ENCODE measurements around the gene DACH1. TPM values are rescaled to one million over a fixed set of nuclear protein-coding genes. Genes with fewer than 3 reads are reported as not detected.

The DACH1 gene
- total and polyA plus RNA-seq, 2 donors (not counting 3 experiments of a cell fraction or from before 2014, with no cell fraction given) = 8.6 to 28.3 TPM

GRCh38 chr13:71727042-71727441 is 140.0 kb downstream of the DACH1 start:
- no peak for DNase-seq (ENCODE audit: low read depth, low spot score)
- Histone ChIP-seq H3K4me1 (ENCODE audit: control insufficient read depth, extremely low read depth, insufficient read depth, low read length) (no peaks in the 10 kb centered on the region), H3K9me1 (replicated peaks; ENCODE audit: control insufficient read depth, extremely low read depth, insufficient read depth, low read length) (no peaks in the 10 kb centered on the region), H3K27me3 (ENCODE audit: control insufficient read depth in 2 of 2, insufficient read depth in 2 of 2, low read length in 2 of 2) (no peaks in the 10 kb centered on the region), H3K27ac (ENCODE audit: insufficient read depth, low read depth, low read length) (no peak overlapping the region), H3K4me2 (ENCODE audit: insufficient read depth, low read length) (no peak overlapping the region), H3K9me3 (replicated peaks; ENCODE audit: control insufficient read depth, insufficient read depth, low read length) (no peaks in the 10 kb centered on the region), H3K79me2 (ENCODE audit: control insufficient read depth, insufficient read depth, low read length) (no peaks in the 10 kb centered on the region), H3K36me3 (ENCODE audit: control insufficient read depth in 2 of 2, extremely low read depth in 1 of 2, insufficient read depth in 2 of 2, low read length in 2 of 2) (no peaks in the 10 kb centered on the region), H2AFZ (ENCODE audit: low read depth, low read length) (no peak overlapping the region), H3K9ac (replicated peaks; ENCODE audit: extremely low read depth, insufficient read depth, low read length) (no peak overlapping the region), H4K20me1 (replicated peaks; ENCODE audit: control insufficient read depth, extremely low read depth, insufficient read depth, low read length) (no peaks in the 10 kb centered on the region), H3K4me3 (replicated peaks in 1 of 3; ENCODE audit: insufficient read depth in 1 of 3, low read depth in 1 of 3, low read length in 3 of 3) (no peak overlapping the region)
- FAIRE-seq = no peak
- CTCF ChIA-PET = no interaction called here
- dilution Hi-C loops (cut with MboI; ENCODE audit: extremely low pct_ligation_motif_present, low sequenced_read_pairs) = no loop called here
- POLR2A ChIA-PET = no interaction called here
- no TSS peak for BruUV-seq (replicated peaks)
- intact Hi-C loops (cut with micrococcal nuclease) = no loop called here
- no peak for TF ChIP-seq JUN (IDR thresholded peaks at IDR 0.05; ENCODE audit: borderline replicate concordance, insufficient read depth, insufficient read length, low read depth)
- no peak for TF ChIP-seq EZH2 (IDR thresholded peaks at IDR 0.05; ENCODE audit: borderline replicate concordance, low read depth, low read length, severe bottlenecking)
- TF ChIP-seq CTCF (IDR thresholded peaks at IDR 0.05; ENCODE audit: extremely low read depth in 1 of 2, insufficient read depth in 1 of 2, low read depth in 1 of 2, low read length in 2 of 2) = no peak
- no peak for TF ChIP-seq POLR2AphosphoS5 (IDR thresholded peaks at IDR 0.05; ENCODE audit: insufficient read depth, low read depth, low read length)
- no peak for TF ChIP-seq MYC (IDR thresholded peaks at IDR 0.05; ENCODE audit: low read depth, low read length)
- TF ChIP-seq GATA2 (IDR thresholded peaks at IDR 0.05; ENCODE audit: insufficient read depth, insufficient read length, low read depth, low read length) = no peak
- TF ChIP-seq MAX (IDR thresholded peaks at IDR 0.05; ENCODE audit: insufficient read depth, insufficient read length) = no peak
- TF ChIP-seq POLR2A (IDR thresholded peaks at IDR 0.05; ENCODE audit: low read depth, low read length) = no peak
- no peak for TF ChIP-seq FOS (IDR thresholded peaks at IDR 0.05; ENCODE audit: borderline replicate concordance, insufficient read depth, low read length)

All from endothelial cell of umbilical vein (primary cell).